GM19193 (cell line): ENCODE data around the gene PPP6R3.

Experiments
- POLR2A ChIP-seq: IDR thresholded peaks from 4 replicates; pipeline ENCODE4 v1.6.1; 2011; ENCODE audit not compliant: insufficient read depth, insufficient read length; ENCODE audit errors: extremely low read depth

PPP6R3 gene

DNA sequence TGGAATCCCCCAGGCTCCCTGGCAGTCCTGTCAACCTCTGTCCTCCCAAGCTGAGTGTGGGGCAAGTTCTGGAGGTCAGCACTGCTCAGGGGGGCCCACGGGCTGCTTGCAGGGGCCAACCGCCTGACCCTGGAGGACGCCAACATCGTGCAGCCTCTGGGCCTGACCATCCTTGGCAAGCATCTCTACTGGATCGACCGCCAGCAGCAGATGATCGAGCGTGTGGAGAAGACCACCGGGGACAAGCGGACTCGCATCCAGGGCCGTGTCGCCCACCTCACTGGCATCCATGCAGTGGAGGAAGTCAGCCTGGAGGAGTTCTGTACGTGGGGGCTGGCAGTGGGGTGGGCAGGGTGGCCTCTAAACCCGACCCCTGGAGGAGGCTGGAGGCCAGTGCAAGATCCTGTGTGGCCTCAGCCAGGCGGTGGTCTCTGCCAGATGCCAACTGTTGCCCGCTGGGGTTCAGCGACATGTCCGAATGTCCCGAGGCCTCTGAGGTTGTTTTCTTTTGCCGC, 34.6 kb upstream of the PPP6R3 start:
- no peak for TF ChIP-seq POLR2A

DNA sequence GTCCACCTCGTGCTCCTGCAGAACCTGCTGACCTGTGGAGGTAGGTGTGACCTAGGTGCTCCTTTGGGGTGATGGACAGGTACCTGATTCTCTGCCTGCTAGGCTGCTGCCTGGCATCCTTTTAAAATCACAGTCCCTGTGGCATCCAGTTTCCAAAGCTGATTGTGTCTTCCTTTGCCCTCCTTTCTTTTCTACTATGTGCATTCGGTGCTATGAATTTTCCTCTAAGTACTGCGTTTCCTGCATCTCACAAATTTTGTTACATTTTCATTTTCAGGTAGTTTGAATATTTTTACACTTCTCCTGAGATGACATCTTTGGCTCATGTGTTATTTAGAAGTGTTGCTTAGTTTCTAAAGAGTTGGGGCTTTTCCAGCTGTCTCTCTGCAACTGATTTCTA, 30.9 kb upstream of the PPP6R3 start:
- no peak for TF ChIP-seq POLR2A

DNA sequence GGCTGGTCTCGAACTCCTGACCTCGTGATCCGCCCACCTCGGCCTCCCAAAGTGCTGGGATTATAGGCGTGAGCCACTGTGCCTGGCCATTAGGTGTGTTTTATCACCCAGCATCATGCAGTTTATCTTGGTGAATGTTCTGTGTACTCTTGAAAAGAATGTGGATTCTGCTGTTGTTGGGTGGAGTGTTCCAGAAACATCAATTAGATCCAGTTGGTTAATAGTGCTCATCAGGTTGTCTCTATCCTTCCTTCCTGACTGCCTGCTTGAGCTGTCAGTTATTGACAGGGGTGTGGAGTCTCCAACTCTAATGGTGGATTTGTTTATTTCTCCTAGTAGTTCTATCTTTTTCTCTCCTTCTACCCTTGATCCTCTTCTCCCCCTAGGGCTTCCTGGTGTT, 30.2 kb upstream of the PPP6R3 start:
- TF ChIP-seq POLR2A, result no peak

DNA sequence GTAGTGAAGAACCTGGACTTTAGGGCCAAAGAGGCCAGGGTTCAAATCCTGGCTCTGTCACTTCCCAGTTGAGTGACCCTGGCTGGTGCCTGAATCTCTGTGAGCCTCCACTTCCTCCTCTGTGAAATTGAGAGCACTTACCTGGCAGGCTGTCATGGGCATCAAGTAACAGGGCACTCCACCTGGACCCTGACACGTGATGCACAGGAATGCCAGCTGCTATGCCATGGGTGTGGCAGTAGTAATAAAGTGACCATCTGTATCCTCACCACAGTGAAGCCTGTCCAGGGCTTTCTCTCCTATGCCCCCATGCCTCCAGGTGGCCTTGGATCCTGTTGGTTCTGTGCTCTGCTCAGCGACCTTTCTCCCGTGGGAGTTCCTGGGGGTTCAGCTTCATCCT, 29.8 kb upstream of the PPP6R3 start:
- TF ChIP-seq POLR2A, result no peak

DNA sequence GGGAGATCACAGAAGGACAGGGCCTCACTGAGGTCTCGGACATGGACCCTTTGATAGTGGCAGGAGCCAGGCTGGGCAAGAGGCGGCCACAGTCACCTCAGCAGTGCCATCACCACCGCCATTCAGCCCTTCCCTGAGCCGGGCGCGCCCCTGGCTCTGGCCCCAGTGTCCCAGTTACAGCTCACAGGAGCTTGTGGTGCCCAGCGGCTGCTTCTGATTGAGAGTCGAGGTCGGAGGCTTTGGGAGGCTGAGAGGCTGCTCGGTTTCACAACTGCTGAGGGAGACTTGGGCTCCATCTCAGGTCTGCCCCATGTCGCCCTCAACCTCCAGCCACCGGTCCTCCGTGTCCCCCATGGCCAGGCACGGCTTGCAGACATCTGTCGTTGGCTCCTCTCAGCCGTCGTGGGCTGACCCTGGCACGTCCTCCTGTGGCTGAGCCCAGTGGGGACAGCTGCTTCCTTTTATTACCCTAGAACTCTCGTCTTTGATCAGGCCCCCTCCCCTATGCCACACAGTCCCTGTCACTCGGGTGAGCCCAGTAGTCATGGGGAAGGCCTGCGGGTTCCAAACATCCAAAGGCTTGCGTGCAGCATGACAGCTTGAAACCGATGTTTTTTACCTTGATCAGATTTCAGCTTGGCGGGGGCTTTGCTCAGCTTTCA, 28.4 kb upstream of the PPP6R3 start:
- no peak for TF ChIP-seq POLR2A

DNA sequence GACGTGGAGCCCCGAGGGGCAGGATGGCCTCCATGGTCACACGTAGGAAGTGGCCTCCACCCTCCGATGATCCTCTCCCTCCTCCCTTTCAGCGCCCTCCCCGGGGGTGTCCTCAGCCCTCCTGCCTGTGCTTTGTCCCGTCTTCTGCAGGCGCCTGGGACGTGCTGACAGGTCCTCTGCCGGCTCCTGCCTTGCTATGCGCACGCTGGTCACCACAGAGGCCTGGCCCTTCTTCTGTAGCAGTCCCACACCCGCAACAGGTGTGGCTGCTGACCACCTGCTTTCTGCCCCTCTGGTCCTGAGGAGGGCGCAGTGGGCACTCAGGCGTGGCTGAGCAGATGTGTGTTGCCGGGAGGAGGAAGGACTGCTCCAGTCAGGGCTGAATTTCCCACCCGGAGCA, 27.7 kb upstream of the PPP6R3 start:
- no peak for TF ChIP-seq POLR2A

DNA sequence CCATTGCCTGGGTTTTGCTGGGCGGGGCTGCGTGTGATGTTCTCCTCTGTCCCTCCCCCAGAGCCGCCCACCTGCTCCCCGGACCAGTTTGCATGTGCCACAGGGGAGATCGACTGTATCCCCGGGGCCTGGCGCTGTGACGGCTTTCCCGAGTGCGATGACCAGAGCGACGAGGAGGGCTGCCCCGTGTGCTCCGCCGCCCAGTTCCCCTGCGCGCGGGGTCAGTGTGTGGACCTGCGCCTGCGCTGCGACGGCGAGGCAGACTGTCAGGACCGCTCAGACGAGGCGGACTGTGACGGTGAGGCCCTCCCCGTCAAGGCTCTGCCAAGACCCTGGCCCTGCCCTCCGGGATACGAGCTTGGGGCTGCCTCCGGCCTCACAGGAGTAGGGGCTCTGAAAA, 27.0 kb upstream of the PPP6R3 start:
- no peak for TF ChIP-seq POLR2A

DNA sequence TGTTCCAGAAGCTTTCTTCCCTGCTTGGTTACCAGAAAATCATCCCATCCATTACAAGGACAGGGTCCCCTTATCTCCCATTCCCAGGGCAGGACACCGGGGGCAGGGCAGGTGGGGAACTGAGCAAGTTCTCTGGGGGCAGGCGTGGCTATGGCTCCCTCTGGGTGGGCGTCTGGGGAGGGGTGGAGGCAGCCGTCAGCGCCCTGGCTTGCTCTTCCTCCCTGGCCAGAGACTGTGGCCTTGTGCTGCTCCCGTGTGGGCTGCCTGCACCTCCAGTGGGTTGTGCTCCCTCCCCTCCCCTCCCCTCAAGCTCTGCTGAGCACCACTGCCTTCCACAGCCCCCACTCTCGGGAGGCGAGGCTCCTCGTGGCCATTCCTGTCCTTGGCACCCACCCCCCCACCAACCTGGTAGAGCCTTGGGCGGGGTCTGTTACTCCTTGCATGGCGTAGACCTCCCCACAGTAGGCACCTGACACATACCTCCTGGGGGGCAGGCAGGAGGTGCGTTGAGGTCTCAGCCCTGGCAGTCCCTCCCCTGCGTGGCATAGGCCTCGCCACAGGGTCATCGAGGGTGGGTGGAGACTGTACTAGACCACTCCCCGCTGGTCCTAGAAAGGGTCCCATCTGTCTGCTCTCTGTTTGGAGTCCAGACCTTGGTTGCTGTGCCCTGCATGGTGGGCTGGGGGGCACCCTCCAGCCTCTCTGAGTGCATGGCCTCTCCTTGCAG, 24.2 kb upstream of the PPP6R3 start:
- TF ChIP-seq POLR2A, result no peak

DNA sequence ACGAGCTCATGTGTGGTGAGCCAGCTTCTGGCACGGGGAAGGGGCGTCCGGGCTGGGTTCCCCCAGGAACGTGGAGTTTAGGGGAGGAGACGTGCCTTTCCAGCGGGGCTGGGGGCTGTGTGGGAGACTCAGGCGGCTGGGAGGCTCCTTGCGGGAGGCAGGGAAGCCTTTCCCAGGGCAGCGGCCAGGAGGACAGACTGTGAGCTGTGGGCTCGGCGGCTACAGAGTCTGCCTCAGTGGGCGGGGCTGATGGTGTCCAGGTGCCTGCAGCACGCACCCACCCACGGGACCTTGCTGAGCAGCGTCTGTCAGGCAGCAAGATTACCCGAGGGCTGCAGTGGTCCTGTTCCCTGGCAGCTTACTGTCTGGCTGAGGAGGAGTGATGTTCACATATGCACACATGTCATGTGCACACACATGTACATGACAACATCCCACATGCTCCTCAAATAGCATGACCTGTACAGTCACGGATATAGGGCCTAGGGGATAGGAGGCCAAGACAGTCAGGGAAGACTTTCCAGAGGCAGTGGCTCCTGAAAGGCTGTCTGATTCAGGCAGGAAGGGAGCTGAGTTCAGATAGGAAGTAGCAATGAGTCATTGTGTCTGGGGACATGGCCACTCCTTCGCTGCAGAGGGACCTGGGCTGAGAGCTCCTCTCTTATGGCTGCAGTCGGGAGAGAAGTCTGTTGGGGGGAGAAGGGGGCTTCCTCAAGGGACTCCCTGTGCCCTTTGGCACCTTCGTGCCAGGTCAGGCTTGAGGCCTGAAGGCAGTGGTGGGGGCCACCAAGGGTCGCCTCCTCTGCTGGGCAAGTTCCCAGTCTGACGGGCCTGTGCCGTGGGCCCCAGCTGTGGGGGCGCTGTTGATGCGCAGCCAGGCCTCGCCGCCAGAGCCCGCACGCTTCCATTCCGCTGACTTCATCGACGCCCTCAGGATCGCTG, 23.3 kb upstream of the PPP6R3 start:
- TF ChIP-seq POLR2A, result no peak

DNA sequence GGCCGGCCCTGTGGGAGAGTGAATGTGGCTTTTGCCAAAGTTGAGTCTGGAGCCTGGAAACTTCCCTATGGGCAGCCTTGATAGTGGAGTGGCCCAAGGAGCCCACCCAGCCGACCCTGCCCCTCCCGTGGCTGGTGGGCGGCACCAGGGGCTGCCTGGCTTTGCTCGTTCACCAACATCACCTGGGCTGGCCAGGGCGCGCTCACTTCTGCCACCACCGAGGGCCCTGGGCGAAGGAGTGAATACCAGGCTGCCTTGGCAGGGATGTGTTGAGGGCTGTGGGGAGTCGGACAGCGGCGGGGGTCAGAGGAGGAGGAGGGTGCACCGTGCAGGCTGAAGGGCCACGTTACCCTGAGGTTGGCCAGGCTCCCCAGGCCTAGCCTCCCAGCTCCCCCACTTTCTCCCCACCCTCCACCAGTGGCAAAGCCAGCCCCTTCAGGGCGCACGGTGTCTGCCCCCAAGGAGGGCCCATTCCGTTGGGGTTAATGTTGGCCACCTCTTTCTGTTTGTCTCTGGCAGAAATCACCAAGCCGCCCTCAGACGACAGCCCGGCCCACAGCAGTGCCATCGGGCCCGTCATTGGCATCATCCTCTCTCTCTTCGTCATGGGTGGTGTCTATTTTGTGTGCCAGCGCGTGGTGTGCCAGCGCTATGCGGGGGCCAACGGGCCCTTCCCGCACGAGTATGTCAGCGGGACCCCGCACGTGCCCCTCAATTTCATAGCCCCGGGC, 22.5 kb upstream of the PPP6R3 start:
- no peak for TF ChIP-seq POLR2A

DNA sequence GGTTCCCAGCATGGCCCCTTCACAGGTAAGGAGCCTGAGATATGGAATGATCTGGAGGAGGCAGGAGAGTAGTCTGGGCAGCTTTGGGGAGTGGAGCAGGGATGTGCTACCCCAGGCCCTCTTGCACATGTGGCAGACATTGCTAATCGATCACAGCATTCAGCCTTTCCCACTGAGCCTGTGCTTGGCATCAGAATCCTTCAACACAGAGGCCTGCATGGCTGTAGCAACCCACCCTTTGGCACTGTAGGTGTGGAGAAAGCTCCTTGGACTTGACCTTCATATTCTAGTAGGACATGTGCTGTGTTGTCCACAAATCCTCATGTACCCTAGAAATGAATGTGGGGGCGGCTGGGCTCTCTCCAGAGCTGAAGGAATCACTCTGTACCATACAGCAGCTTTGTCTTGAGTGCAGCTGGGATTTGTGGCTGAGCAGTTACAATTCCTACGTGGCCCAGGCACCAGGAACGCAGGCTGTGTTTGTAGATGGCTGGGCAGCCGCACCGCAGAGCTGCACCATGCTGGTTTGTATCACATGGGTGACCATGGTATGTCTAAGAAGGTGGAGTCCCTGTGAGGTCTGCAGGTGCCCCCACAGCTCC, 21.8 kb upstream of the PPP6R3 start:
- TF ChIP-seq POLR2A, result no peak

DNA sequence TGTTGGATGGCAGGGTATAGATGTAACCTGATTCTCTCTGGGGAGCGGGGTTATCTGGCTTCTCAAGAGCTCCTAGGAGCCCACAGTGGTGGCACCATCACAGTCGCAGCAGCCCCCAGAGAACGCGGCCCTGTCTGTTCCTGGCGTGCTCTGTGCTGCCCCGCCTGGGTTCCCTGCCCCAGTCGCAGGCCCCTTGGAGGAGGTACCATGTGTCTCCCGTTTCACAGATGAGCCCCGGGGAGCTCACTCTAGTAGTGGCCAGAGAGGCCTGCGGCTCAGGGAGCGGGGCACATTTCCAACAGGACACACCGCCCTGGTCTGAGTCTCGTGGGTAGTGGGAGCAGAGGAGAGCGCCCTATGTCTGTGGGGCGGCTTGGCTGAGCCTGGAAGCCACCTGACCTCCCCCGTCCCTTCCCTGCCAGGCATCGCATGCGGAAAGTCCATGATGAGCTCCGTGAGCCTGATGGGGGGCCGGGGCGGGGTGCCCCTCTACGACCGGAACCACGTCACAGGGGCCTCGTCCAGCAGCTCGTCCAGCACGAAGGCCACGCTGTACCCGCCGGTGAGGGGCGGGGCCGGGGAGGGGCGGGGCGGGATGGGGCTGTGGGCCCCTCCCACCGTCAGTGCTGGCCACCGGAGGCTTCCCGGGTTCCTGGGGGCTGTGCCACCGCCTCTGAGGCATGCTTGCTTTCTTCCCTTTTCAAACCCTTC, 21.0 kb upstream of the PPP6R3 start:
- TF ChIP-seq POLR2A, result no peak

DNA sequence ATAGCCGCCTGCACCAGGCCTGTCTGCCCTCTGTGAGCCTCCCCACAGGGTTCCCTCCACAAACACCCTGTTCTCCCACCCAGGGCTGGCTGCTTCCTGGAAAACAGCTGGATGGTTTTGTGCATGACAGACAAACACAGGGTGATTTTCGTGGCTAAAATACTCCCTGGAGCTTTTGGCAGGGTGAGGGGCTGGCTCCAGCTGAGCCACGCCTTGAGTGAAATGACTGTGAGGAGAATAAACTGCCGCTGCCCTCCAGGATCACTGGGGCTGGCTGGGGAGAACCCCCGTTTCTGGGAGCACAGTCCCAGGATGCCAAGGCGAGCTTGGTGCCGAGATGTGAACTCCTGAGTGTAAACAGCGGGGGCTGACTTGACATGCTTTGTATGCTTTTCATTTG, 20.3 kb upstream of the PPP6R3 start:
- TF ChIP-seq POLR2A, result no peak
